Smooth muscle cell (in vitro differentiated cells): ENCODE data around the gene TRPM2. TPM values are rescaled to one million over a fixed set of nuclear protein-coding genes. Genes with fewer than 3 reads are reported as not detected.

Experiments
- DNase-seq: peaks from one replicate; lab custom pipeline; 2025; ENCODE audit not compliant: unreplicated experiment; lab: John Stamatoyannopoulos, UW
- H2AFZ ChIP-seq: fragments of 200-600 bp; sonication (generic); 2 replicates; pipeline ENCODE4 v1.6.0; 2016; ENCODE audit warnings: antibody characterized with exemption, low read depth, mild to moderate bottlenecking
- H3F3A ChIP-seq: fragments of 200-600 bp; sonication (generic); 2 replicates; pipeline ENCODE4 v1.6.0; 2017; ENCODE audit warnings: antibody characterized with exemption, low read depth
- H3K27ac ChIP-seq: fragments of 200-600 bp; sonication (generic); 2 replicates; pipeline ENCODE4 v1.5.1; 2016; ENCODE audit warnings: low read depth, mild to moderate bottlenecking
- H3K27me3 ChIP-seq: fragments of 200-600 bp; sonication (generic); 2 replicates; pipeline ENCODE4 v1.6.1; 2016; ENCODE audit warnings: low read depth, mild to moderate bottlenecking
- H3K36me3 ChIP-seq: fragments of 200-600 bp; sonication (generic); 2 replicates; pipeline ENCODE4 v1.5.1; 2016; ENCODE audit warnings: low read depth
- H3K4me1 ChIP-seq: fragments of 200-600 bp; sonication (generic); 2 replicates; pipeline ENCODE4 v1.5.1; 2016; ENCODE audit warnings: low read depth
- H3K4me2 ChIP-seq: fragments of 200-600 bp; sonication (generic); 2 replicates; pipeline ENCODE4 v1.6.0; 2016; ENCODE audit warnings: mild to moderate bottlenecking
- H3K4me3 ChIP-seq: fragments of 200-600 bp; sonication (generic); 2 replicates; pipeline ENCODE4 v1.5.1; 2016; ENCODE audit warnings: mild to moderate bottlenecking
- H3K79me2 ChIP-seq: fragments of 200-600 bp; sonication (generic); 2 replicates; pipeline ENCODE4 v1.6.0; 2016; ENCODE audit warnings: low read depth, mild to moderate bottlenecking
- H3K9ac ChIP-seq: fragments of 200-600 bp; sonication (generic); 2 replicates; pipeline ENCODE4 v1.6.0; 2016; ENCODE audit warnings: low read depth
- H3K9me3 ChIP-seq: fragments of 200-600 bp; sonication (generic); replicated peaks from 2 replicates; pipeline ENCODE4 v1.5.1; 2016; ENCODE audit warnings: low read depth
- H4K20me1 ChIP-seq: fragments of 200-600 bp; sonication (generic); 2 replicates; pipeline ENCODE4 v1.6.0; 2016; ENCODE audit warnings: low read depth
- WGBS: methylation state at CpG from one replicate; pipeline ENCODE4 v1.1.7; 2016; ENCODE audit warnings: low lambda C conversion rate; 5-methylcytosine and 5-hydroxymethylcytosine counted together
- polyA plus RNA-seq: library from polyadenylated mRNA; unstranded; fragments of >200 nt; fragmentation: Nextera tagmentation; extraction: Ambion mirVana; gene quantifications from 2 replicates; pipeline ENCODE4 v1.2.1, GENCODE V29; 2016
- total RNA-seq: library from RNA; depleted of rRNA; stranded (reverse); fragments of >200 nt; gene quantifications from 2 replicates; pipeline ENCODE4 v1.2.3, GENCODE V29; 2014
- TF ChIP-seq, protein P1 (sequence below): fragments of 200-600 bp; sonication (generic); IDR thresholded peaks from 2 replicates; pipeline ENCODE4 v1.5.1; 2017; ENCODE audit warnings: borderline replicate concordance, mild to moderate bottlenecking, antibody characterized with exemption; ENCODE audit not compliant: insufficient read depth, poor library complexity, severe bottlenecking

The TRPM2 gene
- total and polyA plus RNA-seq, 2 experiments from 2014 or later: 0.31 TPM; not detected in 1

DNA sequence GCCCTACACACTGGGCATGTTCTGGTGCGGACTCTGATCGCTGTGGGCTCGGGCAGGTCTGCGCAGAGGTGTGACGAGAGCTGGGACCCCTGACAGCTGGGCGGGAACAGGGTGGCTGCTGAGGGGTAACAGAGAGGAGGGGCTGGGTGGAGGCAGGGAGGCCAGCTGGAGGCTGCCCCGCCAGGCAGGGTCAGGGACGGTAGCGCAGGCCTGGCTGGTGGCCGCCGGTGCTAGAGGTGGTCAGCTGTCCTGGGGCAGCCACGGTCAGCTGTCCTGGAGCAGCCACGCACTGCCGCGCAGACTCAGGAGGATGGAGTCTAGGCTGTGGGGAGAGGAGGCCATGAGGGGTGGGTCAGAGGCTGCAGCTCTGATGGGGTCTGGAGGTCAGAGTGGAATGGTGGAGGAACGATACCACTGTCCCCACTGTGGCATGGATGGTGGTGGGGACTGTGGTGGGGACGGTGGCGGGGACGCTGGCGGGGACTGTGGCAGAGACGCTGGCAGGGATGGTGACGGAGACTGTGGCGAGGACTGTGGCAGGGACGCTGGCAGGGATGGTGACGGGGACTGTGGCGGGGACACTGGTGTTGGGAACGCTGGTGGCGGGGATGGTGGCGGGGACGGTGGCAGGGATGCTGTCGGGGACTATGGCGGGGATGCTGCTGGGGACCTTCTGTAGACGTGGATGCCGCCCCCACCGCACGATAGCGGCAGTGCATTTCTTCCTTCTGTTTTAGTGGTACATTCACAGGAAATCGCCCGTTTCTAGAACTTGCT lies 80.6 kb downstream of the TRPM2 start:
- H3K27ac ChIP-seq: no peak overlapping the region
- TF ChIP-seq, protein P1, sequence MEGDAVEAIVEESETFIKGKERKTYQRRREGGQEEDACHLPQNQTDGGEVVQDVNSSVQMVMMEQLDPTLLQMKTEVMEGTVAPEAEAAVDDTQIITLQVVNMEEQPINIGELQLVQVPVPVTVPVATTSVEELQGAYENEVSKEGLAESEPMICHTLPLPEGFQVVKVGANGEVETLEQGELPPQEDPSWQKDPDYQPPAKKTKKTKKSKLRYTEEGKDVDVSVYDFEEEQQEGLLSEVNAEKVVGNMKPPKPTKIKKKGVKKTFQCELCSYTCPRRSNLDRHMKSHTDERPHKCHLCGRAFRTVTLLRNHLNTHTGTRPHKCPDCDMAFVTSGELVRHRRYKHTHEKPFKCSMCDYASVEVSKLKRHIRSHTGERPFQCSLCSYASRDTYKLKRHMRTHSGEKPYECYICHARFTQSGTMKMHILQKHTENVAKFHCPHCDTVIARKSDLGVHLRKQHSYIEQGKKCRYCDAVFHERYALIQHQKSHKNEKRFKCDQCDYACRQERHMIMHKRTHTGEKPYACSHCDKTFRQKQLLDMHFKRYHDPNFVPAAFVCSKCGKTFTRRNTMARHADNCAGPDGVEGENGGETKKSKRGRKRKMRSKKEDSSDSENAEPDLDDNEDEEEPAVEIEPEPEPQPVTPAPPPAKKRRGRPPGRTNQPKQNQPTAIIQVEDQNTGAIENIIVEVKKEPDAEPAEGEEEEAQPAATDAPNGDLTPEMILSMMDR: no peak
- H3K36me3 ChIP-seq: no peaks in the 10 kb centered on the region
- H3F3A ChIP-seq: no peaks in the 10 kb centered on the region
- H3K27me3 ChIP-seq: no peaks in the 10 kb centered on the region
- WGBS: 90% methylated on average over 19 of the region's 39 CpGs
- H3K4me3 ChIP-seq: no peak overlapping the region
- H3K9me3 ChIP-seq: no peaks in the 10 kb centered on the region
- no peak for DNase-seq
- no peak overlapping the region for H3K4me2 ChIP-seq
- no peaks in the 10 kb centered on the region for H4K20me1 ChIP-seq
- H2AFZ ChIP-seq: no peak overlapping the region
- H3K9ac ChIP-seq: no peak overlapping the region
- H3K4me1 ChIP-seq: no peaks in the 10 kb centered on the region
- H3K79me2 ChIP-seq: no peaks in the 10 kb centered on the region

DNA sequence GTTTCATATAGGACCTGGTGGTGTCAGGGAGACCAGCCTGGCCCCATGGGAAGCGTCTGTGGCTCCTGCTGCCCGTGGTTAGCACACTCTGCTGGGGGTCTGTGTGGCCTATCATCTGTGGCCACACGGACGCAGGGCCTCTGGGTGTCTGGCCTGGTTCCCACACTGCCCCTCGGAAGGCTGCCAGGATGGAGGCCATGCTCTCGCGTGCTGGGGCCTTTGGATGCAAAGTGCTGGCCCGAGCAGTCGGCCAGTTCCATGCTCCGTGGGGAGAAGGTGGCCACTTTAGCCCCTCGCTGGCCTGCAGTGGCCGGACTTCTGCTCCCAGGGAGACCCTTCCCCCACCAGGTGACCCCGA lies 81.1 kb downstream of the TRPM2 start:
- no peaks in the 10 kb centered on the region for H3K9me3 ChIP-seq
- no peaks in the 10 kb centered on the region for H3K79me2 ChIP-seq
- H3K27ac ChIP-seq: no peak overlapping the region
- H3K4me1 ChIP-seq: no peaks in the 10 kb centered on the region
- no peak for DNase-seq
- no peaks in the 10 kb centered on the region for H4K20me1 ChIP-seq
- H3F3A ChIP-seq: no peaks in the 10 kb centered on the region
- H3K9ac ChIP-seq: no peak overlapping the region
- TF ChIP-seq, protein P1: no peak
- no peak overlapping the region for H3K4me3 ChIP-seq
- H3K27me3 ChIP-seq: no peaks in the 10 kb centered on the region
- no peak overlapping the region for H2AFZ ChIP-seq
- no peak overlapping the region for H3K4me2 ChIP-seq
- H3K36me3 ChIP-seq: no peaks in the 10 kb centered on the region
- WGBS: 88% methylated on average over 13 of the region's 13 CpGs

DNA sequence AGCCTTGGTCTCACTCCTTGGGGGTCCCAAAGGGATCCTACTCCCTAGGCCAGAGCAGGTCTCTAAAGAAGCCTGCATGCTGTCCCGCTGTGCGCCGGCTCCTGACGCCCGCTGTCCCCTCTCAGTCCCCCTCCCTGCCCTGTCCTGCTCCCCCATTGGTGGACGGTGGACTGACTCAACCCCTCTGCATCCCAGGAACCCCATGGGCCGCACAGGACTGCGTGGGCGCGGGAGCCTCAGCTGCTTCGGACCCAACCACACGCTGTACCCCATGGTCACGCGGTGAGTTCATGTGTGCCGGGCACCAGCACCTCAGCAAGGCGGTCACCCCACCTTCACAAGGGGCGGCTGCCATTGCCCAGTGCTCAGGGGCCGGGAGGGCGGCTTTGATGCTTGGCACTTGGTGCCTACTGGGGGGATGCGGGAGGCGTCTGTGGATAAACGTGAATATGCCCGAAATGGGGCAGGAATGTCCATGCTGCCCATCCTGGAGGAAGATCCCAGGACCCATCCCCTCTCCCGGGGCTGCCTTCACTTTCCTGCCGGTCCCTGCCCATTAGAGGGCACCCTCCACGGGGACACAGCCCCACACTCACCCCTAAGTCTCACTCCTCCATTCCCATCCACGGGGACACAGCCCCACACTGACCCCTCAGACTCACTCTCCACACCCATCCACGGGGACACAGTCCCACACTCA lies 81.7 kb downstream of the TRPM2 start:
- Histone ChIP-seq H3K9ac (no peak overlapping the region), H3K36me3 (no peaks in the 10 kb centered on the region), H3K4me3 (no peak overlapping the region), H3K27ac (no peak overlapping the region), H3K79me2 (no peaks in the 10 kb centered on the region), H4K20me1 (no peaks in the 10 kb centered on the region), H3K4me1 (no peaks in the 10 kb centered on the region), H3F3A (no peaks in the 10 kb centered on the region), H3K9me3 (no peaks in the 10 kb centered on the region), H2AFZ (no peak overlapping the region), H3K27me3 (no peaks in the 10 kb centered on the region), H3K4me2 (no peak overlapping the region)
- DNase-seq: no peak
- TF ChIP-seq, protein P1: no peak
- 89% methylated on average over 19 of the region's 28 CpGs for WGBS
